Suprapubic skin (tissue), 3 donors: ENCODE results near the gene SPCS2.

ENCODE experiments used
- POLR2A ChIP-seq, 2 donors: fragments of 450-650 bp; IDR thresholded peaks; one replicate each; pipeline ENCODE4 v1.6.1; 2017; ENCODE audit warnings: antibody characterized with exemption in 2 of 2, mild to moderate bottlenecking in 2 of 2, moderate library complexity in 2 of 2
- TF ChIP-seq, protein P1 (sequence below), 2 donors: fragments of 200-600 bp in 1 of 2; fragments of 450-650 bp in 1 of 2; sonication (generic) in 1 of 2; IDR thresholded peaks; one replicate each; pipeline ENCODE4 v1.5.1; 2016 to 2019; ENCODE audit warnings: antibody characterized with exemption in 2 of 2, mild to moderate bottlenecking in 1 of 2, moderate library complexity in 1 of 2

DNA sequence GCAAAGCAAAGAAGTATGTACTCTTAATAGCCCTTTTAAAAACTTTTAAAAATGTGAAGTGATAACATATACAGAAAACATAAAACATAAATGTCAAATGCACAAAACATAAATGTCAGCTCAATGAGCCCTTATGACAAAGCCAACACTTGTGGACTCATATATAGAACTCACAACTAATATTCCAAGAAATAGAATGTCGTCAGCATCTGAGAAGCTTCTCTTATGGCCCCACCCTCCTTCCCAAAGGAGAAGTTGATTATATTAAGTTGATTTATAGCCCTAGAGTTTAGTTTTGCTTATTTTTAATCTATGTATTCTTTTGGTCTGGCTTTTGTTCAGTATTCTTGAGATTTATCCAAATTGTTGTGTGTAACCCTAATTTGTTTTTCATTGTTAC lies 53.5 kb downstream of the SPCS2 start:
- TF ChIP-seq, protein P1, sequence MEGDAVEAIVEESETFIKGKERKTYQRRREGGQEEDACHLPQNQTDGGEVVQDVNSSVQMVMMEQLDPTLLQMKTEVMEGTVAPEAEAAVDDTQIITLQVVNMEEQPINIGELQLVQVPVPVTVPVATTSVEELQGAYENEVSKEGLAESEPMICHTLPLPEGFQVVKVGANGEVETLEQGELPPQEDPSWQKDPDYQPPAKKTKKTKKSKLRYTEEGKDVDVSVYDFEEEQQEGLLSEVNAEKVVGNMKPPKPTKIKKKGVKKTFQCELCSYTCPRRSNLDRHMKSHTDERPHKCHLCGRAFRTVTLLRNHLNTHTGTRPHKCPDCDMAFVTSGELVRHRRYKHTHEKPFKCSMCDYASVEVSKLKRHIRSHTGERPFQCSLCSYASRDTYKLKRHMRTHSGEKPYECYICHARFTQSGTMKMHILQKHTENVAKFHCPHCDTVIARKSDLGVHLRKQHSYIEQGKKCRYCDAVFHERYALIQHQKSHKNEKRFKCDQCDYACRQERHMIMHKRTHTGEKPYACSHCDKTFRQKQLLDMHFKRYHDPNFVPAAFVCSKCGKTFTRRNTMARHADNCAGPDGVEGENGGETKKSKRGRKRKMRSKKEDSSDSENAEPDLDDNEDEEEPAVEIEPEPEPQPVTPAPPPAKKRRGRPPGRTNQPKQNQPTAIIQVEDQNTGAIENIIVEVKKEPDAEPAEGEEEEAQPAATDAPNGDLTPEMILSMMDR (IDR thresholded peaks at IDR 0.05) = no peak
- no peak for TF ChIP-seq POLR2A (IDR thresholded peaks at IDR 0.05)
